Measurements from ENCODE around the gene TRMT61A.

DNA sequence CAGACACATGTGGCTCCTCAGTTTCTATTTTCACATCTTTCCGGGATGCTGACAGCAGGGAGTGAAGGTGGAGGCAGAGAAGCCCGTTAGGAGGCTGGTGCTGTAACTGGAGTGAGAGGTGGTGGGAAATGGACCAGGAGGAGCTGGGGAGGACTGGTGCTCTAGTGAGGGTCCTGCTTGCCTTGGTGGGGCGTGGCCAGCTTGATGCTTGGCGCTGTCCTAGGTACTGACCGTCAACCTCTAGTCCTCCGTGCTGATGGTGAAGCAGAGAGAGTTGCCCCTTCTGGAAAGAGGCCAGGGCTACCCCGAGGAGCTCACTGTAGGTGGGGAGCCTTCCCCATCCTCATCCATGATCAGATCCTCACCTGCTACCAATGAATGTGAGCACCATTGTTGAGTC, 1.4 kb downstream of the TRMT61A start:
- TF ChIP-seq, protein P1, sequence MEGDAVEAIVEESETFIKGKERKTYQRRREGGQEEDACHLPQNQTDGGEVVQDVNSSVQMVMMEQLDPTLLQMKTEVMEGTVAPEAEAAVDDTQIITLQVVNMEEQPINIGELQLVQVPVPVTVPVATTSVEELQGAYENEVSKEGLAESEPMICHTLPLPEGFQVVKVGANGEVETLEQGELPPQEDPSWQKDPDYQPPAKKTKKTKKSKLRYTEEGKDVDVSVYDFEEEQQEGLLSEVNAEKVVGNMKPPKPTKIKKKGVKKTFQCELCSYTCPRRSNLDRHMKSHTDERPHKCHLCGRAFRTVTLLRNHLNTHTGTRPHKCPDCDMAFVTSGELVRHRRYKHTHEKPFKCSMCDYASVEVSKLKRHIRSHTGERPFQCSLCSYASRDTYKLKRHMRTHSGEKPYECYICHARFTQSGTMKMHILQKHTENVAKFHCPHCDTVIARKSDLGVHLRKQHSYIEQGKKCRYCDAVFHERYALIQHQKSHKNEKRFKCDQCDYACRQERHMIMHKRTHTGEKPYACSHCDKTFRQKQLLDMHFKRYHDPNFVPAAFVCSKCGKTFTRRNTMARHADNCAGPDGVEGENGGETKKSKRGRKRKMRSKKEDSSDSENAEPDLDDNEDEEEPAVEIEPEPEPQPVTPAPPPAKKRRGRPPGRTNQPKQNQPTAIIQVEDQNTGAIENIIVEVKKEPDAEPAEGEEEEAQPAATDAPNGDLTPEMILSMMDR (IDR thresholded peaks at IDR 0.05; ENCODE audit: low read depth, low read length, poor library complexity, severe bottlenecking): no peak
- no peak for TF ChIP-seq EZH2phosphoT487 (IDR thresholded peaks at IDR 0.05; ENCODE audit: borderline replicate concordance, low read length)
